GM19043 (cell line): ENCODE data around the gene PALMD.
A peak's percentile ranks its signal among the peaks of the same experiment; 100 is the strongest.

ENCODE experiments used
- ATAC-seq: cut with Tn5 transposase; IDR thresholded peaks from one replicate; pipeline ENCODE4 v1.9.1; 2021; ENCODE audit warnings: low read depth; ENCODE audit not compliant: unreplicated experiment

The PALMD gene

GRCh38 chr1:99682291-99682751 lies 36.4 kb downstream of the PALMD start:
- ATAC-seq, result no peak

- peak; percentile 87 for ATAC-seq
These were observed 39.7 kb downstream of the PALMD start for GRCh38 chr1:99685516-99686180.

GRCh38 chr1:99691175-99691574 lies 45.3 kb downstream of the PALMD start:
- ATAC-seq, result no peak

DNA sequence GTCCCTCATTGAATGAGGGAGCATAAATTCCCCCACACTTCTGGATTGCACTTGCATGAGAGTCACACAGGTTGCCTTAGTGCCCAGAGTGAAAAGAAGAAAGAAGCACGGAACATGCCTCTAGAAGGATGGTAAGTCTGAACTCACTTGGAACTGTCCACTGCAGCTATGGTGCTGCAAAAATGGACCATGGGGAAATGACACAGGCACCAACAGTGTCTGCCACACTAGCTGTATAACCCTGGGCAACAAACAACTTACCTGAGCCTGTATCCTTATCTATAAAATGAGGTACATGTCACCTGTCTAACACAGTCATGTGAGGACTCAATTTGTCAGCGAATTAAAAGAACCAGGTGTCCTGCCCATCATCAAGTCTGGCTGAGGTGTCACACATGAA lies 50.7 kb downstream of the PALMD start:
- no peak for ATAC-seq

- ATAC-seq, result no peak
These were observed 51.7 kb downstream of the PALMD start for GRCh38 chr1:99697580-99697979.

GRCh38 chr1:99700020-99700419 lies 54.1 kb downstream of the PALMD start:
- ATAC-seq, result no peak

- no peak for ATAC-seq
These were observed 56.3 kb downstream of the PALMD start for GRCh38 chr1:99702221-99702620.

- ATAC-seq, result no peak
These were observed 58.5 kb downstream of the PALMD start for GRCh38 chr1:99704356-99704816.

DNA sequence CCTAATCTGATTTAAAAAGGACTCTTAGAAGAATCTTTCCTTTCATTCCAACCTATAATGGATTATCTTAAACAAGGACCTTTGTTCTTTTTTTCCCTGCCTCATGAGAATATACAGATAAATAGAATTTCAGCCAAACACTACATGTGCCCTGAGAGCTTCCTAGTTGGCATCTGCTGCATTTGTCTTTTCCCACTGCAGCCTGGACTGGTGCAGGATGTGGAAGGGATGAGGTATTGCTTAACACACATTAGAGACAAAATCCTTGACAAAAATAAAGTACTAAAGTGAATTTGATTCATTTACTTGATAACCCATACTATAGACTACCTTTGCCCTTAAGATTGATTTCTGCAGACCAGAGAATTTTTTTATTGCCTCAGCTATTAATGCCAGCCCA lies 59.5 kb downstream of the PALMD start:
- ATAC-seq, result no peak

- ATAC-seq, result no peak
These were observed 61.7 kb downstream of the PALMD start for GRCh38 chr1:99707535-99708142.

- ATAC-seq, result no peak
These were observed 65.1 kb downstream of the PALMD start for GRCh38 chr1:99710994-99711393.

DNA sequence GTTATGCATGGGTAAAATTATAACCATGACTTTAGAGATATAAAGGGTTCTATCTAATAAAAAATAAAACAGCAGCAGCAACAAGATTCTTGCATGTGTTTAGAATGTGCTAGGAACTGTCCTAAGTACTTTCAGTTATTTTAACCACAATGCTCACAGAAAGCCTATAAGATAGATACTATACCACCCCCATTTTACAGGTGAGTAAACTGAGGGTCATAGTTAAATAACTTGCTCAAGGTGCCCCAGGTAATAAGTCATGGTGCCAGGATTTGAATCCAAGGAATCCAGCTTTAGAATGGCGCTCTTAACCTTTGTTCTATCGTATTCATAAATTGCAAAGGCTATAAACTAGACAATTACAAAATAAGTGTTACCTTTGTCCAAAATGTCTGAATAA lies 67.1 kb downstream of the PALMD start:
- ATAC-seq, result no peak

GRCh38 chr1:99717005-99717404 lies 71.1 kb downstream of the PALMD start:
- ATAC-seq, result no peak

- ATAC-seq, result no peak
These were observed 77.3 kb downstream of the PALMD start for GRCh38 chr1:99723251-99723650.

- ATAC-seq, result no peak
These were observed 80.1 kb downstream of the PALMD start for GRCh38 chr1:99725996-99726395.

DNA sequence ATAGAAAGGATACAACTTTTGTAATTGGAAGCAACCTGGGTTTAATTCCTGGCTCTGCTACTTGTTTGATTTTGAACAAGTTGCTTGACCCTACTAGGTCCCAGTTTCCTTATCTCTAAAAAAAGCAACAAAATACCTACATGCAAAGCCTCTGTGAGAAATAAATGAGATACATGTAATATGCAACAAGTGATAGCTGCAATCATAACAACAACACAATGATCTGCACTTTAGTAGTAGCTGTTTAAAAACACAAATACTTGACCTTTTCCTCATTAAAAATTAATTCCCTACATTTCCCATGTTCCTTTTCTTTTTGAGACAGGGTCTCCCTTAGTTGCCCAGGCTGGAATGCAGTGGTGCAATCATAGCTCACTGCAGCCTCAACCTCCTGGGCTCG lies 80.5 kb downstream of the PALMD start:
- no peak for ATAC-seq

DNA sequence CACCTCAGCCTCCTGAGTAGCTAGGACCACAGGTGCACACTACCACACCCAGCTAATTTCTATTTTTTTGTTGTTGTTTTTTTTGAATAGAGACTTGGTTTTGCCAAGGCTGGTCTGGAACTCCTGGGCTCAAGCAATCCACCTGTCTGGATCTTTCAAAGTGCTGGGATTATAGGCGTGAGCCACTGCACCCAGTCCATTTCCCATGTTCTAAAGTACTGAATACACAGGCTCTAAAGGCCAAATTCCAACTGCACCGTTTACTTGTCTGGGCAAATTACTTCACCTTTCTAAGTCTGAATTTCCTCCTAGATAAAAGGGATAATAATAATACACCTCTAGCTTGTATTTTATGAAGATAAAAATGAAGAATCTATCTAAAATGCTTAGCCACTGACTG lies 80.9 kb downstream of the PALMD start:
- no peak for ATAC-seq

GRCh38 chr1:99727575-99728185 lies 81.8 kb downstream of the PALMD start:
- ATAC-seq, result no peak

DNA sequence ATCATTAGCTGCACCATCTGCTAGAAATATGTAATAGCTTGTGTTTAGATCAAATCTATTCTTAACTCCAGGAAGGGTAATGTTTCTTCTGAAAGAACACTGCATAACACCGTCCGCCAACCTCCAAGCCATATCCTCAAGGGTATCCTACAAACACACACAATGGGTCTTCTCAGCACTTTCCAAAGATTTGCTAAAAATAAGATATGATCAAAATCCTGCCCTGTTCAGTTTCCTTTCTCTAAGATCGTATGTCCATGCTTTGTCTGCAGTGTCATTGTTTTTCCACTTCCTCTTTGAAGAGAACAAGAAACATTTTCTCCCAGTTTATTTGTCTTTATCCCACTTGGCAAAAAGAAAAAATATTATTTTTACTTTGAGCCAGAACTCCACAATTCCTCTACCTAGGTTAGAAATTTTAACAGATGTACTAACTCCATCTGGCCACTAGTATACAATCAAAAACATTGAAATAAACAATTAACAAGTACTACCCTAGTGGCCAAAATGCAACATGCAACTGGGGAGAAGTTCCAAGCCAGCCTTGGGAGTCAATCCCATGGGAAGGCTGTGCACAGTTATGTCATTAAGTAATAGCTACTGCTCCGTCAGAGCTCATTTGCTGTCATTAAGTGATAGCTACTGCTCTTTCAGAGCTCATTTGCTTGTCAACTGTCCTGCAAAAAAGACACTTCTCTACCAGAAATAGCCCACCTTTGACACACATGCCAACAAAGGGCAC lies 82.8 kb downstream of the PALMD start:
- ATAC-seq, result peak; percentile 47

DNA sequence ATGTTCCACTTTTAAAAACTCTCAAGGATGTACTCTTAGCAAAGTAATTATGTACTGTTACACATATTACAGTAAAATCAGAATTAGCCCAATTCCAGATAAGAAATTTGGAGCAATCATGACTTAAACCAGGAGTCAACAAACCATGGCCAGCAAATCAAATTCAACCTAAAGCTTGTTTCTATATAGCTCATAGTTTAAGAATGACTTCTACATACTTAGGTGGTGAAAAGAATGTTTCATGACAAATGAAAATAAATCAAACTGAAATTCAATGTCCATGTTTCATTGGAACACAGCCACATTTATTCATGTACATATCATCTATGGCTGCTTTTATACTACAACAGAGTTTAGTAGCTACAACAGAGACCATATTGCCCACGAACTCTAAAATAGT lies 85.5 kb downstream of the PALMD start:
- no peak for ATAC-seq

GRCh38 chr1:99735852-99736251 lies 89.9 kb downstream of the PALMD start:
- no peak for ATAC-seq
